ENCODE measurements around the gene PDE10A.

Gene PDE10A

DNA sequence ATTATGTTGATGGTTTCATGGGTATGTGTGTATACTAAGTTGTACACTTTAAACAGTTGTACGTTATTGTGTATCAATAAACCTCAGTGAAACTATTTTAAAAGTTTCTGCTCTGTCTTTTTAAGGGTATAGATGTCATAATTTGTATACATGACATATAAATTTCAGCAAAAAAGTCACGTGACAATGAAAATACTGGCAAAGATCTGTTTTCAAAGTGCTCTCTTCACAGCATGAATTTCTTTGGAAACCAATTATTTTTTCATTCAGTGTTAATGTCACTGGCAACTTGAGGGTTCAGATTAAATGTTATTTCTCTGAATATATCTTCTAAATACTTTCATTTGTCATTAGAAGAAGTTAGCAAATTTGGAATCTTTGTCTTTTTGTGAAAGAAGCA is 261.9 kb downstream of the PDE10A start:
- H3K4me3 ChIP-seq (ENCODE audit: low read length), result no peak overlapping the region
- no peaks in the 10 kb centered on the region for H3K27me3 ChIP-seq (ENCODE audit: control insufficient read depth, insufficient read depth, low read length)
- no peak overlapping the region for H3K27ac ChIP-seq (ENCODE audit: low read length)
- no peak overlapping the region for H3K9ac ChIP-seq (ENCODE audit: low read length)
- no peaks in the 10 kb centered on the region for H3K4me1 ChIP-seq (ENCODE audit: control insufficient read depth, low read depth, low read length)
- H3K36me3 ChIP-seq (ENCODE audit: control insufficient read depth, low read depth, low read length), result no peaks in the 10 kb centered on the region
- peaks cover 2% of the 10 kb centered on the region for H3K9me3 ChIP-seq (ENCODE audit: control insufficient read depth, low read depth, low read length)

DNA sequence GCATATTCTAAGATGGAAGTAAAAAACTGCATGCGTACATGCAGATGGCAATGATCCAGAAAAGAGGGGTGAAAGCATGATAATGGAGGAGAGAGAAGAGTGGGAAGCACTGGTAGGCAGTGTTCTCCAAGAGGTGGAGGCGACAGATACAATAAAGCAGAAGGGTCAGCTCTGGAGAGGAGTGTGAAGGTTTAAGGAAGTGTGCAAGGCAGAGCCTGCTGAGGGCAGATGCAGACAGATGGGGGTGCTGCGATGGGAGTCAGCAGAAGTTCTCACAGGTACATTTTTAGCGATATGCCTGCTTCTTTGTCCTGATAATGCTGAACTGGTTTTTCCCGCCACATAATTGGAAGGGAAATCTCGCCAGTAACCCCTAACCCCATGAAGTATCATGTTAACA is 272.6 kb downstream of the PDE10A start:
- Histone ChIP-seq H3K9ac (ENCODE audit: low read length) (no peak overlapping the region), H3K4me3 (ENCODE audit: low read length) (no peak overlapping the region), H3K9me3 (ENCODE audit: control insufficient read depth, low read depth, low read length) (no peaks in the 10 kb centered on the region), H3K36me3 (ENCODE audit: control insufficient read depth, low read depth, low read length) (no peaks in the 10 kb centered on the region), H3K27me3 (ENCODE audit: control insufficient read depth, insufficient read depth, low read length) (no peaks in the 10 kb centered on the region), H3K27ac (ENCODE audit: low read length) (no peak overlapping the region), H3K4me1 (ENCODE audit: control insufficient read depth, low read depth, low read length) (no peaks in the 10 kb centered on the region)

DNA sequence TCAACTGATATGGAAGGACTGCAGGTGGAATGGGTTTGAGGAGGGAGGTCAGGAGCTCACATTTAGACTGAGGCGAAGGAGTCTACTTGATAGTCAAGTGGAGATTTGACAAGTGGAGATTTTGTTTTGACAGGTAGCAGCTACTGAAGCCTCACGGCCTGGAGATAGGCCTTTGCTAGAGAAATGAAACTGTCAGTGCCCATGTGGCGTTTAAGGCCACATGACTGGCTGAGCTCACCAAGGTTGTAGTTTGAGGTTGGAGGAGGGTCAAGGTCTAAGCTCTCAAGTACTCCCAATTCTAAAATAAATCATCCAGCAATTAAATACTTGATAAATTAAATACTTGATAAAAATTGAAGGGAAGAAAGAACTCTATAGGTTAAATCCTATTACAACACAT is 273.5 kb downstream of the PDE10A start:
- Histone ChIP-seq H3K9ac (ENCODE audit: low read length) (no peak overlapping the region), H3K27ac (ENCODE audit: low read length) (no peak overlapping the region)

DNA sequence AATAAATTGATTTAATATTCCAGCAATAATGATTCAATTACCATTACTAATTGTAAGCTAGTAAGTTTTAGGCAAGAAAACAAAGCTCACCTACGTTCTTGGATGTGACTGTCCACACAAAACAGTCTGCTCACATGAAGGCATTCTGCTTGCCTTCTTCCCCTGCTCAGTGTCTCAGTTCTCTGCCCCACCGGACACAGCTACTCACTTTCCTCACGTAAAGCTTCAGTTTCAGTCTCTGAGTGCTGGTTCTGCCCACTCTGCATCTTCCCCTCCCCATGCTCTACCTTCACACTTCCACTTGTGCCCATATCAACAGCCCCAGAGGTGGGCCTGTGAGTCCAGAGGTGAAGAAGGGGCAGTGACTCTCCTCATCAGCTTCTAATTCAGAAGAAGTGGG is 279.7 kb downstream of the PDE10A start:
- Histone ChIP-seq H3K4me3 (ENCODE audit: low read length) (no peak overlapping the region), H3K4me1 (ENCODE audit: control insufficient read depth, low read depth, low read length) (no peaks in the 10 kb centered on the region), H3K27me3 (ENCODE audit: control insufficient read depth, insufficient read depth, low read length) (no peaks in the 10 kb centered on the region), H3K36me3 (ENCODE audit: control insufficient read depth, low read depth, low read length) (no peaks in the 10 kb centered on the region), H3K9ac (ENCODE audit: low read length) (no peak overlapping the region), H3K9me3 (ENCODE audit: control insufficient read depth, low read depth, low read length) (no peaks in the 10 kb centered on the region), H3K27ac (ENCODE audit: low read length) (no peak overlapping the region)

More for the DNA sequence above, 273.5 kb downstream of the PDE10A start:
- Histone ChIP-seq H3K27me3 (ENCODE audit: control insufficient read depth, insufficient read depth, low read length) (no peaks in the 10 kb centered on the region), H3K36me3 (ENCODE audit: control insufficient read depth, low read depth, low read length) (no peaks in the 10 kb centered on the region), H3K9me3 (ENCODE audit: control insufficient read depth, low read depth, low read length) (no peaks in the 10 kb centered on the region), H3K4me3 (ENCODE audit: low read length) (no peak overlapping the region), H3K4me1 (ENCODE audit: control insufficient read depth, low read depth, low read length) (no peaks in the 10 kb centered on the region)

DNA sequence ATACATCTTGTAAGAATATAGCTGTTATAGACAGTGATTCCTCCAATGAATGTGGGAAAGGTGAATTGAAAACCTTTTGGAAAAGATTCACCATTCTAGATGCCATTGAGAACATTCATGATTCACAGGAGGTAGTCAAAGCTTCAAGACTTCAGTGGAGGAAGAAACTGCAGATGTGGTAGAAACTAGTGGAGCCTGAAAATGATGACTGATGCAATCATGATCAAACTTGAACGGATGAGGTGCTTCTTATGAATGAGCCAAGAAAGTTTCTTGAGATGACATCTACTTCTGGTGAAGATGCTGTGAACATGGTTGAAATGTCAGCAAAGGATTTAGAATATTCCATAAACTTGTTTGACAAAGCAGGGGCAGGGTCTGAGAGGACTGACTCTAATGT is 286.9 kb downstream of the PDE10A start:
- Histone ChIP-seq H3K27me3 (ENCODE audit: control insufficient read depth, insufficient read depth, low read length) (no peaks in the 10 kb centered on the region), H3K4me3 (ENCODE audit: low read length) (no peak overlapping the region), H3K9me3 (ENCODE audit: control insufficient read depth, low read depth, low read length) (no peaks in the 10 kb centered on the region), H3K36me3 (ENCODE audit: control insufficient read depth, low read depth, low read length) (no peaks in the 10 kb centered on the region), H3K27ac (ENCODE audit: low read length) (no peak overlapping the region), H3K9ac (ENCODE audit: low read length) (no peak overlapping the region), H3K4me1 (ENCODE audit: control insufficient read depth, low read depth, low read length) (no peaks in the 10 kb centered on the region)

DNA sequence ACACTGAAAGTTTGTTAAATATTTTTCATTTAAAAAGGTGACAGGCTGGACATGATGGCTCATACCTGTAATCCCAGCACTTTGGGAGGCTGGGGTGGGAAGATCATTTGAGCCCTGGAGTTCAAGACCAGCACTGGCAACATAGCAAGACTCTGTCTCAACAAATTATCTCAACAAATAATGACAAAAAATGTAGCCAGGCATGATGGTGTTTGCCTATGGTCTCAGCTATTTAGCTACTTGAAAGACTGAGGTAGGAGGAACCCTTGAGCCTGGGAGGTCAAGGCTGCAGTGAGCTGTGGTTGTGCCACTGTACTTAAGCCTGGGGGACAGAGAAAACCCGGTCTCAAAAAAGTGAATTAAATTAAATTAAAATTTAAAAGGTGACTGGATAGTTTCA is 297.7 kb downstream of the PDE10A start:
- Histone ChIP-seq H3K27ac (ENCODE audit: low read length) (no peak overlapping the region), H3K4me1 (ENCODE audit: control insufficient read depth, low read depth, low read length) (no peaks in the 10 kb centered on the region), H3K27me3 (ENCODE audit: control insufficient read depth, insufficient read depth, low read length) (no peaks in the 10 kb centered on the region), H3K36me3 (ENCODE audit: control insufficient read depth, low read depth, low read length) (no peaks in the 10 kb centered on the region), H3K9ac (ENCODE audit: low read length) (no peak overlapping the region), H3K4me3 (ENCODE audit: low read length) (no peak overlapping the region), H3K9me3 (ENCODE audit: control insufficient read depth, low read depth, low read length) (no peaks in the 10 kb centered on the region)

DNA sequence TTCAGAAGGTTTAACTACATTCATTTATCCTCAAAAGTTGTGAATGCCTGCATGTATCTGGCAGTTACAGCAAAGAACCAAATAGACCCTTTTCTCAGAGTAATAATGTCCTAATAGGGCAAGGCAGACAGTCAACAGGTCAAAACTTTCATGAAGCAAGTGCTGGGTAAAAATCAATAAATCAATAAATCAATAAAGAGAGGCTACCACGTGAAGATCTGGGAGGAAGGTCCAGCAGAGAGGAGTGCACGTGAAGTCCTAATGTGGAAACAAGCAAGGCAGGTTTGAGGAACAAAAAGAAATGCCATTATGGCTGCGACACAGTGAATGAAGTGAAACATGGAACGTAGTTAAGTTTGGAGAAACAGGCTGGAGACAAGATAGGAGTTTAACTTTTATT is 317.3 kb downstream of the PDE10A start:
- H3K4me1 ChIP-seq (ENCODE audit: control insufficient read depth, low read depth, low read length), result no peaks in the 10 kb centered on the region
- no peaks in the 10 kb centered on the region for H3K27me3 ChIP-seq (ENCODE audit: control insufficient read depth, insufficient read depth, low read length)
- no peak overlapping the region for H3K27ac ChIP-seq (ENCODE audit: low read length)
- no peak overlapping the region for H3K9ac ChIP-seq (ENCODE audit: low read length)
- H3K36me3 ChIP-seq (ENCODE audit: control insufficient read depth, low read depth, low read length), result no peaks in the 10 kb centered on the region
- H3K9me3 ChIP-seq (ENCODE audit: control insufficient read depth, low read depth, low read length), result peaks cover 4% of the 10 kb centered on the region
- H3K4me3 ChIP-seq (ENCODE audit: low read length), result no peak overlapping the region

DNA sequence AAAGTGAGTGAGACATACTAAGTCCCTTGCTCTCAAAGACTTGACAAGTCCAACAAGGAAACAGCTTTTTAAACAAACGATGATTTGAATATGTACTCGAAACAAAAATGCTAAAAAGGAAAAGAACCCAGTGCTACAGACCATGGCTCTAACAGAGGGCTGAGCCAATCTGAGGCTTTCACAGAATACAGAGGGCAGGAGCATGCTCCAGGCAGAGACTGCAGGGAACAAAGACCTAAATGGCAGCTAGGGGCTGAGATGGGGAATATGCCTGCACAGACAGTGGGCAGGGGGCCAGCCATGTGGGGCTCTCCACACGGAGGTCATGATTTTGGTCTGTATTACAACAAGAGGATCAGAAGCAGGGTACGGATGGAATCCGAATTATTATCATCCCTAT is 322.5 kb downstream of the PDE10A start:
- H3K4me3 ChIP-seq (ENCODE audit: low read length), result no peak overlapping the region
- H3K9ac ChIP-seq (ENCODE audit: low read length), result no peak overlapping the region
- no peaks in the 10 kb centered on the region for H3K4me1 ChIP-seq (ENCODE audit: control insufficient read depth, low read depth, low read length)
- no peaks in the 10 kb centered on the region for H3K27me3 ChIP-seq (ENCODE audit: control insufficient read depth, insufficient read depth, low read length)
- no peak overlapping the region for H3K27ac ChIP-seq (ENCODE audit: low read length)
- H3K9me3 ChIP-seq (ENCODE audit: control insufficient read depth, low read depth, low read length), result no peaks in the 10 kb centered on the region
- H3K36me3 ChIP-seq (ENCODE audit: control insufficient read depth, low read depth, low read length), result no peaks in the 10 kb centered on the region

DNA sequence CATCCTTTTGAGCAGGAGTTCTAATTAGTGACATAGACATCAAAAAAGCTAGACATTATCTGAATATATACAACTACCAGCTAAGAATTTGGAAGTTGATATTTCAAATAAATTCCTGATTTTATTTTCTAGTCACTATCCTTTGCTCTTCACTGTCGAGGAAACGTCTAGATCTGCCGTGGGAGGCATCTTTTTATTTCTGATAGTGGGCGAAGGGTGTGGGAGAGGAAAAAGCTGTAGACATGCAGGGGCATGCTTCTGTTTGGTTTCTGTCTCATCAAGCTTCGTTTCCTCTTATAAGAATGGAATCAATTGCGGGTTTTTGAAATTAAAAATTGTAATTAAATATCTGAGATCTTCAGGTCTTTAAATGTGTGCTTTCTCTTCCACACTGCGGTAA is 337.4 kb downstream of the PDE10A start:
- no peak overlapping the region for H3K4me3 ChIP-seq (ENCODE audit: low read length)

DNA sequence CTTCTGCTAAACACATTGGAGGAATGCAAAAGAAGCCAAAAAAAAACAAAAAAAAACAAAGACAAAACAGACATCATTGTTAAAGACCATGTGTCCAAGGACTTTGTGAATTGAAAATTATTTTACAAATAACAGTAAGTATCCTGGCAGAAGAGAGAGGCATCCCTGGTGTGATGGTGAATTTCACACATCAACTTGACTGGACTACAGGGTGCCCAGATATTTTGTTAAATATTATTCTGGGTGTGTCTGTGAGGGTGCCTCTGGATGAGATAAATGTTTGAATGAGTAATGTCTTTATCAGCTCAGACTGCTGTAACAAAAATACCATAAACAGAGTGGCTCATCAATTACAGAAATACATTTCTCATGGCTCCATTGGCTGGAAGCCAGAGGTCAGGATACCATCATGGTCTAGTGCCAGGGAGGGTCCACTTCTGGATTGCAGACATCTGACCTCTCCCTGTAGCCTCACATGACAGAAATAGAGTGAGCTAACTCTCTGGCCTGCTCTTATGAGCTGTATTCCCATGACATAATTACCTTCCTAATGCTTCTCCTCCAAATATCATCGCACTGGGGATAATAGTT is 341.4 kb downstream of the PDE10A start:
- Histone ChIP-seq H3K4me3 (ENCODE audit: low read length) (no peak overlapping the region), H3K4me1 (ENCODE audit: control insufficient read depth, low read depth, low read length) (no peaks in the 10 kb centered on the region), H3K27ac (ENCODE audit: low read length) (no peak overlapping the region), H3K27me3 (ENCODE audit: control insufficient read depth, insufficient read depth, low read length) (no peaks in the 10 kb centered on the region), H3K36me3 (ENCODE audit: control insufficient read depth, low read depth, low read length) (no peaks in the 10 kb centered on the region), H3K9me3 (ENCODE audit: control insufficient read depth, low read depth, low read length) (peaks cover 13% of the 10 kb centered on the region), H3K9ac (ENCODE audit: low read length) (no peak overlapping the region)

More for the DNA sequence above, 337.4 kb downstream of the PDE10A start:
- H3K4me1 ChIP-seq (ENCODE audit: control insufficient read depth, low read depth, low read length), result no peaks in the 10 kb centered on the region
- peaks cover 12% of the 10 kb centered on the region for H3K9me3 ChIP-seq (ENCODE audit: control insufficient read depth, low read depth, low read length)
- H3K9ac ChIP-seq (ENCODE audit: low read length), result no peak overlapping the region
- H3K27me3 ChIP-seq (ENCODE audit: control insufficient read depth, insufficient read depth, low read length), result no peaks in the 10 kb centered on the region
- H3K36me3 ChIP-seq (ENCODE audit: control insufficient read depth, low read depth, low read length), result no peaks in the 10 kb centered on the region
- H3K27ac ChIP-seq (ENCODE audit: low read length), result no peak overlapping the region

DNA sequence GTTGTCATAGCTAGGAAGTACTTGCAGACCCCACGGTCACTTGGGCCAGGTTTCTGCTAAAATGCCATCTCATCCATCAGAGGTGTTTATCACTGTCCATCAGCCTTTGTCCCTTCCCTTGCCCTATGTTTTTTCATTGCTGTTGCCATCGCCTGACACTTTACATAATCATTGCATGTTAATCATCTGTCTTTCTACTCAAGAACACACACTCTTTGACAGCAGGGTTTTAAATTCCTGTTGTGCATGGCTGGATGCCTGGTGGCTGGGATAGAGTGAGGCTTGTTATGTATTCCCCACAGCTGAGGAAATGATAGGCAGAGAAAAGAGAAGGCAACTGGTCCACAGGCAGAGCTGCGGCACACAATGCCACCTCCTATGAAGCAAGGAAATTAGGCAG is 341.9 kb downstream of the PDE10A start:
- Histone ChIP-seq H3K27ac (ENCODE audit: low read length) (no peak overlapping the region), H3K9ac (ENCODE audit: low read length) (no peak overlapping the region), H3K27me3 (ENCODE audit: control insufficient read depth, insufficient read depth, low read length) (no peaks in the 10 kb centered on the region), H3K36me3 (ENCODE audit: control insufficient read depth, low read depth, low read length) (no peaks in the 10 kb centered on the region), H3K4me1 (ENCODE audit: control insufficient read depth, low read depth, low read length) (no peaks in the 10 kb centered on the region), H3K4me3 (ENCODE audit: low read length) (no peak overlapping the region), H3K9me3 (ENCODE audit: control insufficient read depth, low read depth, low read length) (peaks cover 13% of the 10 kb centered on the region)

DNA sequence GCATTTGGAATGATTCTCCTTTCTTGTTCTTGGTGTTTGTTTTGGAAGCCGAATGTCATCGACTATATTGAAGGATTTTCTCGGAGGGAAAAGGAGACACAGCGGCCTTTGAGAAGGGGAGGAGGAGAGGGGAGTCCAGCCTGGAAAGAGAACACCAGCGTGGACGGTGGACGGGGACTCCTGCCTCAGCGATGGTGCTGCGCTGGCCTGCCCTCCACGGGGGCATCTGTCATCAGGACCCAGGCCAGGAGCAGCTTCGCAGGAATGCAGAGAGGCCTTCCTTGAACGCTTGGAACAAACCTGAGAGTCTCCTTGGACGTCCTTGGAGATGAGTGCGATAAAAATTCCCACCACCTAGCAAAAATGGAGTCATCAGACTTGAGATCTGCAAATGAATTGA is 345.3 kb downstream of the PDE10A start:
- Histone ChIP-seq H3K27me3 (ENCODE audit: control insufficient read depth, insufficient read depth, low read length) (no peaks in the 10 kb centered on the region), H3K9ac (ENCODE audit: low read length) (no peak overlapping the region), H3K27ac (ENCODE audit: low read length) (no peak overlapping the region), H3K4me3 (ENCODE audit: low read length) (no peak overlapping the region), H3K4me1 (ENCODE audit: control insufficient read depth, low read depth, low read length) (no peaks in the 10 kb centered on the region), H3K9me3 (ENCODE audit: control insufficient read depth, low read depth, low read length) (peaks cover 13% of the 10 kb centered on the region), H3K36me3 (ENCODE audit: control insufficient read depth, low read depth, low read length) (no peaks in the 10 kb centered on the region)
